NCI-H1694 (cell line): Measurements from ENCODE around the gene MTM1.

ENCODE experiments used
- DNase-seq: peaks from one replicate; lab custom pipeline; 2025; lab: John Stamatoyannopoulos, UW

Gene MTM1

DNA sequence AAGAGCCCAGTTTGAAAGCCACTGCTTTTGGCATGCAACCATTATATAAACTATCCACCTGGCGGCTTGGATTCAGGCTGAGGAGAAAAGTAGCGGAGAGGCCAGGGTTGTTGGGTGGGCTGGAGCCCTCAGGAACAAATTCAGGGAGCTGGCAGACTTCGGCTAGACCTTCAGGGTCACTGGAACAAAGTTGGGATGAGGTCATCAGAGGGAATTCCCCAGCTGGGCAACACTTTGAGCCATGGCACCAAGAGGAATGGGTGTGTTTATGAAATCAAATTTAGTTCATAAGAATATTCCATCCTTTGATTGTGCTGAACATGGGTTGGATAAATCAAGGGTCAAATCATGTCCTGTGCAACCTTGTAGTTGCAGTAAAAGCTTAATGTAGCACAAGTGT lies 146.8 kb downstream of the MTM1 start:
- no peak for DNase-seq

DNA sequence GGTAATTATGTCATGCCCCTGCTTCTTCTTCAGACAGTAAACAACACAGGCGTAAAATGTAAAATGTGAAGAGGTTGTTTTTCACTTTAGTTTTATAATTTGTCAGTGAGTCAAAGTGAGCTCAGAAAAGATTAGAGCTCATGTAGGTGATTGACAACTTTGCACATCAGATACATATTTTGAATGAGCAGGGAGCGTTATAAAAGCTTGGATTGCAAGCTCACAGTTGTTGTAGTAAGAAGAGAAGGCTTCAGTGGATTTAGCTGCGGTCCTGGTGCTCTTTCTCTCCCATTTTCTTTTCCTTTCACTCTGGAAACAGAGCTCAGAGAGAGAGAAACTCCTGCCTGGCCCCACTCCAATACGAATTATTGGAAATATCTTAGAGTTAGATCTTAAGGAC lies 151.2 kb downstream of the MTM1 start:
- no peak for DNase-seq
